CD14-positive monocyte (primary cell): ENCODE data around the gene HSPA1L. TPM values are rescaled to one million over a fixed set of nuclear protein-coding genes. Genes with fewer than 3 reads are reported as not detected.

Source experiments
- DNase-seq, 3 donors: peaks; one replicate each; pipeline ENCODE4 v3.0.0-alpha.2; 2011 to 2022
- H2AFZ ChIP-seq: 2 replicates; pipeline ENCODE4 v1.6.0; 2012; ENCODE audit warnings: mild to moderate bottlenecking, low read depth, low read length, inconsistent platforms; ENCODE audit not compliant: insufficient read depth, poor library complexity, severe bottlenecking
- H3K27ac ChIP-seq, 2 donors: 1 replicate in 1 of 2; 2 replicates in 1 of 2; pipeline ENCODE4 v1.5.1; 2012 to 2013; ENCODE audit warnings: low read length in 2 of 2, control low read depth in 1 of 2, inconsistent platforms in 1 of 2, low read depth in 1 of 2, mild to moderate bottlenecking in 1 of 2
- H3K27me3 ChIP-seq, 2 donors: one replicate each; pipeline versions ENCODE4 v1.6.0 to v1.6.1; 2011 to 2013; ENCODE audit warnings: low read length in 2 of 2; ENCODE audit not compliant: control insufficient read depth in 2 of 2, insufficient read depth in 2 of 2
- H3K36me3 ChIP-seq, 2 donors: replicated peaks in 1 of 2; 1 replicate in 1 of 2; 2 replicates in 1 of 2; pipeline versions ENCODE4 v1.5.1 to v1.6.1; 2012 to 2013; ENCODE audit warnings: low read length in 2 of 2, control low read depth in 1 of 2, inconsistent platforms in 1 of 2, mild to moderate bottlenecking in 1 of 2; ENCODE audit not compliant: insufficient read depth in 2 of 2, control insufficient read depth in 1 of 2
- H3K4me1 ChIP-seq, 2 donors: 1 replicate in 1 of 2; 2 replicates in 1 of 2; pipeline versions ENCODE4 v1.5.1 to v1.6.1; 2012 to 2013; ENCODE audit warnings: low read length in 2 of 2, control low read depth in 1 of 2, inconsistent platforms in 1 of 2, mild to moderate bottlenecking in 1 of 2, moderate library complexity in 1 of 2; ENCODE audit not compliant: insufficient read depth in 2 of 2, control insufficient read depth in 1 of 2
- H3K4me2 ChIP-seq: replicated peaks from 2 replicates; pipeline ENCODE3; 2012; ENCODE audit warnings: low read length, moderate library complexity, mild to moderate bottlenecking; ENCODE audit not compliant: poor library complexity, severe bottlenecking; ENCODE audit errors: extremely low read depth
- H3K4me3 ChIP-seq, 3 experiments: fragments of 200-600 bp in 1 of 3; sonication (generic) in 1 of 3; replicated peaks in 1 of 3; 1 replicate in 2 of 3; 2 replicates in 1 of 3; pipeline ENCODE4 v1.5.1; 2011 to 2013; ENCODE audit warnings: low read length in 3 of 3, mild to moderate bottlenecking in 3 of 3, control low read depth in 2 of 3, low read depth in 2 of 3, inconsistent platforms in 1 of 3, moderate library complexity in 1 of 3
- H3K79me2 ChIP-seq: 2 replicates; pipeline ENCODE4 v1.6.0; 2012; ENCODE audit warnings: mild to moderate bottlenecking, control low read depth, inconsistent platforms, low read length, moderate library complexity; ENCODE audit not compliant: insufficient read depth
- H3K9ac ChIP-seq: 2 replicates; pipeline ENCODE4 v1.6.0; 2017; ENCODE audit warnings: low read length, mild to moderate bottlenecking; ENCODE audit not compliant: insufficient read depth, poor library complexity, severe bottlenecking
- H3K9me3 ChIP-seq, 2 donors: replicated peaks in 1 of 2; 1 replicate in 1 of 2; 2 replicates in 1 of 2; pipeline versions ENCODE4 v1.5.1 to v1.6.1; 2012 to 2013; ENCODE audit warnings: low read length in 2 of 2, control low read depth in 1 of 2; ENCODE audit not compliant: control insufficient read depth in 1 of 2, insufficient read depth in 1 of 2
- H4K20me1 ChIP-seq: 2 replicates; pipeline ENCODE4 v1.6.0; 2012; ENCODE audit warnings: mild to moderate bottlenecking, low read length, control low read depth, moderate library complexity; ENCODE audit not compliant: insufficient read depth
- H3K27ac Mint-ChIP-seq, 7 donors: one replicate each; pipeline ENCODE4 v1.8.0; 2020; ENCODE audit warnings: mild to moderate bottlenecking in 7 of 7, mixed read lengths in 7 of 7, moderate library complexity in 6 of 7, inconsistent platforms in 2 of 7
- H3K27me3 Mint-ChIP-seq, 3 donors: one replicate each; pipeline ENCODE4 v1.8.0; 2021 to 2022; ENCODE audit warnings: low read depth in 3 of 3, mild to moderate bottlenecking in 3 of 3, mixed read lengths in 3 of 3, moderate library complexity in 3 of 3, inconsistent platforms in 1 of 3
- H3K36me3 Mint-ChIP-seq, 2 donors: one replicate each; pipeline ENCODE4 v1.8.0; 2020; ENCODE audit warnings: mixed read lengths in 2 of 2, inconsistent platforms in 1 of 2, mild to moderate bottlenecking in 1 of 2
- H3K4me1 Mint-ChIP-seq: one replicate; pipeline ENCODE4 v1.8.0; 2020; ENCODE audit warnings: mild to moderate bottlenecking, mixed read lengths
- H3K4me3 Mint-ChIP-seq, 2 donors: one replicate each; pipeline ENCODE4 v1.8.0; 2020; ENCODE audit warnings: mild to moderate bottlenecking in 2 of 2, mixed read lengths in 2 of 2, moderate library complexity in 1 of 2
- H3K9me3 Mint-ChIP-seq, 7 donors: one replicate each; pipeline ENCODE4 v1.8.0; 2020 to 2022; ENCODE audit warnings: mixed read lengths in 7 of 7, mild to moderate bottlenecking in 6 of 7, moderate library complexity in 6 of 7, inconsistent platforms in 2 of 7
- WGBS: methylation state at CpG from one replicate; pipeline ENCODE4 v1.1.5; 2013; ENCODE audit warnings: missing lambda C conversion rate; ENCODE audit not compliant: insufficient coverage; 5-methylcytosine and 5-hydroxymethylcytosine counted together
- intact Hi-C, 2 donors: fragments of 100-400 bp; cut with micrococcal nuclease; formaldehyde crosslinking; loops; one replicate each; pipeline versions ENCODE4 v1.15.0 to v1.15.1; 2023
- polyA plus RNA-seq, 3 donors: library from polyadenylated mRNA; depleted of rRNA in 1 of 3; unstranded in 2 of 3; stranded (reverse) in 1 of 3; fragments of 300-500 nt in 2 of 3; fragments of >200 nt in 1 of 3; fragmentation: Illumina TruSeq in 2 of 3; gene quantifications; 1 replicate in 2 of 3; 2 replicates in 1 of 3; pipeline ENCODE4 v1.2.3, GENCODE V29; 2012 to 2021
- small RNA-seq: library from RNA; depleted of rRNA; stranded (forward); fragments of <200 nt; gene quantifications from one replicate; pipeline ENCODE3, GENCODE V24; 2012; ENCODE audit warnings: low read depth; ENCODE audit not compliant: insufficient read length
- TF ChIP-seq, protein P1 (sequence below): fragments of 200-600 bp; IDR thresholded peaks from one replicate; pipeline ENCODE4 v1.8.0; 2022; ENCODE audit warnings: antibody characterized with exemption, mild to moderate bottlenecking

Gene HSPA1L
- polyA plus RNA-seq, 3 donors = 0.53 to 0.72 (median 0.55) TPM

DNA sequence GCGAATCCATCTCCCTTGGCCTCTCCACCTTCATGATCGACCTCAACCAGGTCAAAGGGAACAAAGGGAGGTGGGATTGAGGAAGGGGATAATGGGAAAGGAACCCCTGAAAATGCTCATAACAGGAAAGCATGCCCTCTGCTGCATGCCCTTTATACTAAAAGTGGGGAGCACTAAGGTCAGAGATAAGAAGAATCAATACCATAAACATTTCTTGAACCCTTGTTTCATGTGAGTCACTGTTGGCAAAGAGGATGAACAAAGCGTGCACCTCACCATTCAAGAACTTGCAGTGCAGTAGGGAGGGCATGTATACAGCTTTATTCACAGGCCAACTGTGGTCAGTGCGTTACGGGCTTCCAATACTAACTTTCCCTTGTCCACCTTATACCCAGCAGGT lies 54.3 kb downstream of the HSPA1L start:
- Mint-ChIP-seq H3K27ac (peak overlapping the region in 3 of 7 donors; percentile 10 to 54 (median 37)), H3K27me3 (peaks cover 1 to 4% (median 1%) of the 10 kb centered on the region in 3 donors), H3K4me1 (no peaks in the 10 kb centered on the region), H3K36me3 (peaks cover 37 to 56% of the 10 kb centered on the region in 2 donors), H3K9me3 (no peaks in the 10 kb centered on the region), H3K4me3 (no peak overlapping the region)
- no peaks in the 10 kb centered on the region for H3K79me2 ChIP-seq
- peaks cover 18 to 50% of the 10 kb centered on the region in 2 donors for H3K36me3 ChIP-seq
- DNase-seq = no peak
- no peaks in the 10 kb centered on the region for H3K27me3 ChIP-seq
- H3K4me2 ChIP-seq = no peak overlapping the region
- H3K27ac ChIP-seq = no peak overlapping the region
- H4K20me1 ChIP-seq = no peaks in the 10 kb centered on the region
- H3K4me3 ChIP-seq = no peak overlapping the region
- H3K9me3 ChIP-seq = no peaks in the 10 kb centered on the region
- H2AFZ ChIP-seq = no peak overlapping the region
- intact Hi-C loops = no loop called here
- no peaks in the 10 kb centered on the region for H3K4me1 ChIP-seq
- TF ChIP-seq, protein P1, sequence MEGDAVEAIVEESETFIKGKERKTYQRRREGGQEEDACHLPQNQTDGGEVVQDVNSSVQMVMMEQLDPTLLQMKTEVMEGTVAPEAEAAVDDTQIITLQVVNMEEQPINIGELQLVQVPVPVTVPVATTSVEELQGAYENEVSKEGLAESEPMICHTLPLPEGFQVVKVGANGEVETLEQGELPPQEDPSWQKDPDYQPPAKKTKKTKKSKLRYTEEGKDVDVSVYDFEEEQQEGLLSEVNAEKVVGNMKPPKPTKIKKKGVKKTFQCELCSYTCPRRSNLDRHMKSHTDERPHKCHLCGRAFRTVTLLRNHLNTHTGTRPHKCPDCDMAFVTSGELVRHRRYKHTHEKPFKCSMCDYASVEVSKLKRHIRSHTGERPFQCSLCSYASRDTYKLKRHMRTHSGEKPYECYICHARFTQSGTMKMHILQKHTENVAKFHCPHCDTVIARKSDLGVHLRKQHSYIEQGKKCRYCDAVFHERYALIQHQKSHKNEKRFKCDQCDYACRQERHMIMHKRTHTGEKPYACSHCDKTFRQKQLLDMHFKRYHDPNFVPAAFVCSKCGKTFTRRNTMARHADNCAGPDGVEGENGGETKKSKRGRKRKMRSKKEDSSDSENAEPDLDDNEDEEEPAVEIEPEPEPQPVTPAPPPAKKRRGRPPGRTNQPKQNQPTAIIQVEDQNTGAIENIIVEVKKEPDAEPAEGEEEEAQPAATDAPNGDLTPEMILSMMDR = no peak
- 100% methylated on average over 1 of the region's 5 CpGs for WGBS
- no peak overlapping the region for H3K9ac ChIP-seq

Small RNA genes within 50 kb of the gene (small RNA-seq; reads per million reads assigned to genes)
- not detected for gene MSH5-SAPCD1
- gene RF00019 = not detected
- not detected for gene SAPCD1
- gene SNORD48 = 1,246 reads per million, percentile 99 among the genes with 10 or more reads in this experiment
- not detected for gene SNORD52

Other genes with a start within 250 kb of the HSPA1L start
- under 1 TPM in 2 of 3 donors, not detected in 1; 0.26 to 0.28 TPM for gene LTA, start 243.0 kb downstream of the HSPA1L start, polyA plus RNA-seq
- gene TNF, start 239.7 kb downstream of the HSPA1L start, polyA plus RNA-seq = 10 to 100 TPM in 1 of 3 donors, 1 to 10 TPM in 2; 7.1 to 13.7 (median 9.6) TPM
- gene LTB, start 232.9 kb downstream of the HSPA1L start, polyA plus RNA-seq = 10 to 100 TPM; 12.6 to 25.5 (median 21.6) TPM
- gene LST1, start 229.0 kb downstream of the HSPA1L start, polyA plus RNA-seq = 1,000 to 10,000 TPM; 1,103 to 1,584 (median 1,202) TPM
- 1 to 10 TPM in 1 of 3 donors, under 1 TPM in 1, not detected in 1; 0.54 to 1.2 TPM for gene NCR3, start 222.3 kb downstream of the HSPA1L start, polyA plus RNA-seq
- gene AIF1, start 200.0 kb downstream of the HSPA1L start, polyA plus RNA-seq = 1,000 to 10,000 TPM in 2 of 3 donors, 100 to 1,000 TPM in 1; 952 to 2,310 (median 2,275) TPM
- 10 to 100 TPM in 1 of 3 donors, 1 to 10 TPM in 2; 1.2 to 76.7 (median 2.3) TPM for gene PRRC2A, start 194.6 kb downstream of the HSPA1L start, polyA plus RNA-seq
- gene BAG6, start 162.6 kb downstream of the HSPA1L start, polyA plus RNA-seq = 100 to 1,000 TPM in 1 of 3 donors, 10 to 100 TPM in 2; 15.4 to 195 (median 15.6) TPM
- 1 to 10 TPM; 4.2 to 8.3 (median 4.8) TPM for gene APOM, start 159.4 kb downstream of the HSPA1L start, polyA plus RNA-seq
- 10 to 100 TPM in 2 of 3 donors, 1 to 10 TPM in 1; 8.0 to 23.4 (median 18.1) TPM for gene C6orf47, start 154.5 kb downstream of the HSPA1L start, polyA plus RNA-seq
- 10 to 100 TPM; 10.8 to 13.9 (median 12.0) TPM for gene GPANK1, start 150.3 kb downstream of the HSPA1L start, polyA plus RNA-seq
- gene CSNK2B, start 149.2 kb downstream of the HSPA1L start, polyA plus RNA-seq = 100 to 1,000 TPM; 147 to 227 (median 195) TPM
- 10 to 100 TPM in 1 of 3 donors, under 1 TPM in 1, not detected in 1; 0.17 to 55.1 TPM for gene LY6G5B, start 145.3 kb downstream of the HSPA1L start, polyA plus RNA-seq
- 1 to 10 TPM; 4.8 to 7.3 (median 5.8) TPM for gene LY6G5C, start 134.2 kb downstream of the HSPA1L start, polyA plus RNA-seq
- 100 to 1,000 TPM in 1 of 3 donors, 10 to 100 TPM in 2; 53.0 to 122 (median 56.0) TPM for gene ABHD16A, start 112.0 kb downstream of the HSPA1L start, polyA plus RNA-seq
- gene LY6G6F, start 108.4 kb downstream of the HSPA1L start, polyA plus RNA-seq = under 1 TPM in 1 of 3 donors, not detected in 2; 0.51 TPM
- not detected for gene LY6G6D, start 99.9 kb downstream of the HSPA1L start, polyA plus RNA-seq
- gene LY6G6C, start 93.5 kb downstream of the HSPA1L start, polyA plus RNA-seq = under 1 TPM in 1 of 3 donors, not detected in 2; 0.27 TPM
- under 1 TPM; 0.09 to 0.75 (median 0.68) TPM for gene MPIG6B, start 91.9 kb downstream of the HSPA1L start, polyA plus RNA-seq
- gene DDAH2, start 86.0 kb downstream of the HSPA1L start, polyA plus RNA-seq = 10 to 100 TPM; 29.8 to 56.0 (median 30.6) TPM
- 1,000 to 10,000 TPM in 2 of 3 donors, 100 to 1,000 TPM in 1; 676 to 1,304 (median 1,196) TPM for gene CLIC1, start 78.8 kb downstream of the HSPA1L start, polyA plus RNA-seq
- gene MSH5, start 75.3 kb downstream of the HSPA1L start, polyA plus RNA-seq = 10 to 100 TPM in 1 of 3 donors, 1 to 10 TPM in 1, under 1 TPM in 1; 0.58 to 31.2 (median 1.9) TPM
- 10 to 100 TPM in 1 of 3 donors, not detected in 2; 10.4 TPM for gene SAPCD1, start 52.6 kb downstream of the HSPA1L start, polyA plus RNA-seq
- under 1 TPM in 1 of 3 donors, not detected in 2; 0.57 TPM for gene VWA7, start 38.0 kb downstream of the HSPA1L start, polyA plus RNA-seq
- gene VARS1, start 19.5 kb downstream of the HSPA1L start, polyA plus RNA-seq = 10 to 100 TPM; 22.2 to 28.9 (median 27.3) TPM
- gene LSM2, start 8.3 kb downstream of the HSPA1L start, polyA plus RNA-seq = 10 to 100 TPM; 26.0 to 41.0 (median 40.0) TPM
- 100 to 1,000 TPM; 144 to 215 (median 200) TPM for gene HSPA1A, start 260 bp upstream of the HSPA1L start, polyA plus RNA-seq
- gene HSPA1B, start 12.5 kb upstream of the HSPA1L start, polyA plus RNA-seq = 10 to 100 TPM in 1 of 3 donors, 1 to 10 TPM in 2; 3.4 to 81.4 (median 4.8) TPM
- 10 to 100 TPM; 70.2 to 89.5 (median 81.8) TPM for gene NEU1, start 47.5 kb upstream of the HSPA1L start, polyA plus RNA-seq
- under 1 TPM in 1 of 3 donors, not detected in 2; 0.09 TPM for gene SLC44A4, start 63.7 kb upstream of the HSPA1L start, polyA plus RNA-seq
- gene EHMT2, start 82.4 kb upstream of the HSPA1L start, polyA plus RNA-seq = 10 to 100 TPM in 2 of 3 donors, 1 to 10 TPM in 1; 9.9 to 52.8 (median 16.0) TPM
- gene ZBTB12, start 86.8 kb upstream of the HSPA1L start, polyA plus RNA-seq = under 1 TPM in 1 of 3 donors, not detected in 2; 0.11 TPM
- 1 to 10 TPM; 5.4 to 7.2 (median 6.5) TPM for gene C2, start 112.4 kb upstream of the HSPA1L start, polyA plus RNA-seq
- gene CFB, start 130.8 kb upstream of the HSPA1L start, polyA plus RNA-seq = 1 to 10 TPM in 1 of 3 donors, under 1 TPM in 1, not detected in 1; 0.37 to 2.2 TPM
- 10 to 100 TPM; 48.8 to 74.4 (median 61.4) TPM for gene NELFE, start 143.7 kb upstream of the HSPA1L start, polyA plus RNA-seq
- 10 to 100 TPM; 13.2 to 72.1 (median 13.2) TPM for gene SKIC2, start 143.9 kb upstream of the HSPA1L start, polyA plus RNA-seq
- gene DXO, start 156.9 kb upstream of the HSPA1L start, polyA plus RNA-seq = 10 to 100 TPM in 2 of 3 donors, 1 to 10 TPM in 1; 5.5 to 49.6 (median 10.4) TPM
- 10 to 100 TPM in 1 of 3 donors, not detected in 2; 12.6 TPM for gene C4A, start 166.8 kb upstream of the HSPA1L start, polyA plus RNA-seq
- 10 to 100 TPM in 1 of 3 donors, under 1 TPM in 1, not detected in 1; 0.18 to 11.6 TPM for gene C4B, start 199.5 kb upstream of the HSPA1L start, polyA plus RNA-seq
- under 1 TPM in 1 of 3 donors, not detected in 2; 0.16 TPM for gene CYP21A2, start 223.1 kb upstream of the HSPA1L start, polyA plus RNA-seq